Mononuclear cell (primary cell): ENCODE measurements around the gene YES1. TPM values are rescaled to one million over a fixed set of nuclear protein-coding genes. Genes with fewer than 3 reads are reported as not detected.
A peak's percentile ranks its signal among the peaks of the same experiment; 100 is the strongest.

Source experiments
- H3K27me3 ChIP-seq: 2 replicates; pipeline ENCODE4 v1.6.0; 2011; ENCODE audit warnings: low read length, control low read depth; ENCODE audit not compliant: insufficient read depth
- H3K4me1 ChIP-seq: 2 replicates; pipeline ENCODE4 v1.5.1; 2011; ENCODE audit warnings: mild to moderate bottlenecking, low read length, control low read depth; ENCODE audit not compliant: insufficient read depth
- H3K4me3 ChIP-seq: 2 replicates; pipeline ENCODE4 v1.5.1; 2011; ENCODE audit warnings: mild to moderate bottlenecking, low read length, moderate library complexity
- H3K9me3 ChIP-seq: 2 replicates; pipeline ENCODE4 v1.5.1; 2011; ENCODE audit warnings: low read depth, mild to moderate bottlenecking, control low read depth, low read length
- total RNA-seq: library from RNA; depleted of rRNA; stranded (reverse); fragments of >200 nt; gene quantifications from one replicate; pipeline ENCODE4 v1.2.3, GENCODE V29; 2012

YES1 gene
- 53.4 TPM for total RNA-seq

DNA sequence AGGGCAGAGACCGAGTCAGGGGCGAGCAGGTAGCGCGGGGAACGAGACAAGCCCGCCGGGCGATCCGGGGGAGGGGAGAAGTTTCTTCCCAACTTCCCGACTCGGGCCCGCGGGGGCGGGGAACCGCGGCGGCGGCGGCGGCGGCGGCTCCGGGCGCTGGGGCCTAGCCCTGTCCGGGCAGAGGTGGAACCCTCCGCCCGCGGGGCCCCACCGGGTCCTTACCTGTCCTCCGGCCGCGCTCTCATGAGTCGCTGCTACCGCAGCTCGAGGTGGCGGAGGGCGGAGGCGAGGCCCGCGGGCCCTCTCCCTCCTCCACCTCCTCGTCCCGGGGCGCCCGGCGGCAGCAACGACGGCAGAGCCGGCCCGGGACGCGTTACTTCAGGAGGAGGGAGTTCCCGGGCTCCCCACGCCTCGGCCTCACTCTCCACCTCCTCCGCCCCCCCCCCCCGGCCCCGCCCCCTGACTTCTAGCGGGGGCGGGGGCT lies at the start of gene YES1:
TSS of gene YES1 (minus strand) at position 351 of the 484 bp plus-strand sequence. CDS start 55,415 bp downstream, outside the sequence.
- H3K4me1 ChIP-seq: peaks cover 40% of the 10 kb centered on the region
- peak within 1 kb of the TSS; percentile 49 for H3K4me3 ChIP-seq
- no peaks in the 10 kb centered on the region for H3K9me3 ChIP-seq
- H3K27me3 ChIP-seq: peaks cover 84% of the 10 kb centered on the region

DNA sequence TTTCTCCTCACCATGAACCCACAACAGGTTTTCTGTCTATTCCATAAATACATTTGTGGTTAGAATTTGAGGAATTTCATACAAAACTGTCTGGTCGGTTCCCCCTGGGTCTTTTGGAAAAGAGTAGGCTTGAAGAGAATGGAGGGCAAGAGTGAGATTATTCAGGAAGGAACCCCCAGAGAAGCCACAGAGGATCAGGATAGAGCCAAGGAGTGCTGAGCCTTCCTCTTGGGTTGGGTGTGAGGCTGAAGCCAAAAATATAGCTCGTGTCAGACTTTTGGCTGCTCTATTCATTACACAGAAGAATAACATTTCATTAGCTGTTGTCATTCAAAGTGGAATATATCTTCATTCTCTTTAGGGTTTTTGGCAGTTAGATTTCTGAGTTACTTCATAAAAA lies 45.9 kb upstream of the YES1 start:
- H3K4me1 ChIP-seq: no peaks in the 10 kb centered on the region
- no peak overlapping the region for H3K4me3 ChIP-seq
- H3K9me3 ChIP-seq: no peaks in the 10 kb centered on the region
- peaks cover 4% of the 10 kb centered on the region for H3K27me3 ChIP-seq

DNA sequence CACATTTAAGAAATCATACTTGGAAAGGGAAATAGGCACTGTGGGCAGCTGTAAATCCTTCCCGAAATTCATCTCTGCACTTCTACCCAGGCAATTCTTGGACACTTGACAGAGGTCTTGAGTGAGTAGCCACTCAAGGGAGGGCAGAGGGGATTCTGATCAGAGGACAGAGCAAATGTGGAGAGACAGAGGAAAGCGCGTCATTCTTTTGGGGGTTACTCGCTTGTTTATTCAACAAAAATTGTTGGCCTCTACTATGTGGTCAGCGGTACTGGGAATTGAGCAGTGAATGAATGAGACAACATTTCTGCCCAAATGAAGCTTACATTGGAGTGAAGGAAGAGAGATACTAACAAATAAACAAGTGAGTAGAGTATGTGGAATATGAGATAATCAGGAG lies 41.4 kb upstream of the YES1 start:
- Histone ChIP-seq H3K4me1 (no peaks in the 10 kb centered on the region), H3K4me3 (no peak overlapping the region), H3K27me3 (no peaks in the 10 kb centered on the region), H3K9me3 (no peaks in the 10 kb centered on the region)

DNA sequence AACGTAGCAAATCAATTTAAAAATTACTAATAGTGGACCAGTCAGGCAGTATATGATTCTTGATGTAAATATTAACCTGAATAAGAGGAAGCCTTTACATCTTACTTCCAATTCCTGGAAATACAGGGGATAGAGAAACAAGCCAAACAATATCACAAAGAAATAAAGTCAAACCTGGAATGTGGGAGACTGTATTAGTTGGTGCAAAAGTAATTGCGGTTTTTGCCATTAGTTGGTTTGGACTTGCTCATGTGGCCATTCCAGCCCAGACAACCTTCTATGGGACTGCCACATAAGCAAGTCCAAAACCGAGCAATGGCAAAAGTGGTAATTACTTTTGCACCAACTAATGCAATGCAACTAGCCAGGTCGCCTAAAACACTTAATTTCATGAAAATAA lies 38.9 kb upstream of the YES1 start:
- no peak overlapping the region for H3K4me3 ChIP-seq
- H3K27me3 ChIP-seq: no peaks in the 10 kb centered on the region
- H3K4me1 ChIP-seq: no peaks in the 10 kb centered on the region
- H3K9me3 ChIP-seq: no peaks in the 10 kb centered on the region

DNA sequence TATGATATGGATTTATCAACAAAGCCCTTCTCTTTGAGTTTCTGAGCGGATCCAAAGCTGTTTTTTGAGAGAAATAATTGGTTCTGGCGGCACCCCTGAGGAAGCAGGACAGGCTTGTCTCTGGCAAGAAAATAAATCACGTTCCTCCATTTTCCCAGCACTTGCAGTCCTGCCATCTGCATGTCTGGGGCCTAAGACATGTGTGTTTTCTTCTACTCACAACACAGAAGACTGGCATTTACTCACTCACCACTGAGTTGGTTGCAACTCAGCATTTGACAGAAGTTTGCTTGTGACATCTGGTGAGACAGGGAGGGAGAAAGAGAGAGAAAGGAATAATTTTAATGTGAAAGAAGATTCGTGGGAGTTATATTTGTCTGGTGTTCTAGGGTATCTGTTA lies 37.0 kb upstream of the YES1 start:
- H3K4me3 ChIP-seq: no peak overlapping the region
- H3K9me3 ChIP-seq: no peaks in the 10 kb centered on the region
- H3K27me3 ChIP-seq: no peaks in the 10 kb centered on the region
- H3K4me1 ChIP-seq: peaks cover 9% of the 10 kb centered on the region

DNA sequence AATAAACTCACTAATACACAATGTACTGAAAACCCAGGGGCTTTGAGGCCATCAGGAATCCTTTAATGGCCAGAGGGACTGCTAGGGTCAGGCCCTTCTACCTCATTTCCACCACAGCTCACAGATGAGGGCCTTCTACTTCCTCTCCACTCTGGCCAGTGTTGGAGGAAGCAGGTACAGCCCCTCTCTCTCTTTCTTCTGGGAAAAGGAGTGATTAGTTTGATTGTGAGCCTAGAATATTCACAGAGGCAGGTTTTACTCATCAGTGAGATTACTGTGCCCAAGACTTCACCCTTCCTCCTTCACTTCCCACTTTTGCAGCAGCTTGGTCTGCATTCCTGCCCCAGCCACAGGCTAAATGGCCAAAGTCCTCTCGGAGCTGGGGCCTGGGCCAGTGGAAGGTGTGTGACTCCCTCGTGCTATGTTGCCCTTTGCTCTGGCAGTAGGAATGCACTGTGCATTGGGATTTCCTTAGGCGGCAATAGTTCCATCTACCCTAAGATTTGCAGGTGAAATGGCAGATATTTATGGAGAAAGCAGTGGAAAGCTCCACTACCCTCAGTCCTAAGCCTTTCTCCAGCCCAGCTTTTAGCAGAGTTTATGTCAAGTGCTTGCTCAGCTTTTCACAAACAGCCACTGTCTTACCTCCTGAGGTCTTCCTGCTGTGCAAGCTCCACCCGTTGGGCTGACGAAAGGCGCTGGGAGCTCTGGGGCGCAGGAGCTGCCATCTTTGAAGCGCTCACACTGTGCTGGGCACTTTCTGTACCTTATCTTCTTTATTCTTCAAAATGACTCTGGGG lies 36.2 kb upstream of the YES1 start:
- Histone ChIP-seq H3K4me3 (no peak overlapping the region), H3K9me3 (no peaks in the 10 kb centered on the region), H3K27me3 (no peaks in the 10 kb centered on the region), H3K4me1 (peaks cover 9% of the 10 kb centered on the region)

DNA sequence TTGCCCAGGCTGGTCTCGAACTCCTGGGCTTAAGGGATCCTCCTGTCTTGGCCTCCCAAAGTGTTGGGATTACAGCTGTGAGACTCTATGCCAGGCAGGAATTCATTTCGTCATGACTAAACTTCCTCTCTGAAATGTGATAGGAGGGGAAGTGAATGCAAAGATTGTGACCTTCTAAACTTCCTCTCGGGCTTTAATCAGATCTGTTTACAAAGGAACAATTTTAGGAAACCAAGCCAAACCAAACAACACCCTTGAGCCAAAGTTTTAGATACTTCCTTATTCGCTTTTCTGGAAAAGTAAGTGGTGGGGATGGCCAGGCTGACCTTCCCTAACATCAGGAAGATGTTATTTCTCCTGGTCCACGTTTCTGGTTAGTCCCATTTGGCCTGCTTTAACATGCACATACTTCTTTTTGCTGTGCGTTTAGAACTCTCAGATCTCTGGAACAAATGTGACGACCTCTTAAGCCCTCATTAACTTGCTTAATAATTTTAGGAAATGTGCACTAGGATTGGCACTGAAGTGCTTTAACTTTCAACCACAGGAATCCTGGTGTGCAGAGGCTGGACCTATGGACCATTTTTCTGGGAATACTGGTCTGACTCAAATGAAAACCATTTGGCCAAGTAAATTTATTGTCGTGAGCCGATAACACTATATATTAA lies 33.2 kb upstream of the YES1 start:
- no peaks in the 10 kb centered on the region for H3K9me3 ChIP-seq
- H3K4me3 ChIP-seq: no peak overlapping the region
- peaks cover 10% of the 10 kb centered on the region for H3K27me3 ChIP-seq
- peaks cover 9% of the 10 kb centered on the region for H3K4me1 ChIP-seq

DNA sequence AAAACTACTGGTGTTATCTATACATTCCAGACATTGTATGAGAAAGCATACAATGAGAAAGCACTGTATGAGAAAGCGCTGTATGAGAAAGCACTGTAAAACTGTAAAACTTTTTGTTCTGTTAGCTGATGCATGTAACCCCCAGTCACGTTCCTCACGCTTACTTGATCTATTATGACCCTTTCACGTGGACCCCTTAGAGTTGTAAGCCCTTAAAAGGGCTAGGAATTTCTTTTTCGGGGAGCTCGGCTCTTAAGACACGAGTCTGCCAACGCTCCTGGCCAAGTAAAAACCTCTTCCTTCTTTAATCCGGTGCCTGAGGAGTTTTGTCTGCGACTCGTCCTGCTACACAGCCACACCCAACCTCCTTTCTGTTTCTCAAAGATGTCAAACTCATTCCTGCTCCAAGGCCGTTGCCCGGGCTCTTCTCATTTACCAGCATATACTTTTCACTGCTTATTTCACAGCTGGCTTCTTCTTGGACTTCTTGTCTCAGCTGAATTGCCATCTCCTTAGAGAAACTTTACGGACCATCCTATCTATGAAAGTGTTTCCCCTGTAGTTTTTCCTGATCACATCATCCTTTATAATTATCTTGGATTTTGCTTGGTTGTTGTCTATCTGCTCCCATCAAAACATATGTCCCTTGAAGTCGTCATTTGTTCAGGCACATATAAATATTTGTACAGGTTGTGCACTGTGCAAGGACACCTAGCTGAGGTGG lies 29.8 kb upstream of the YES1 start:
- Histone ChIP-seq H3K4me1 (peaks cover 9% of the 10 kb centered on the region), H3K27me3 (peaks cover 22% of the 10 kb centered on the region), H3K9me3 (no peaks in the 10 kb centered on the region), H3K4me3 (no peak overlapping the region)

DNA sequence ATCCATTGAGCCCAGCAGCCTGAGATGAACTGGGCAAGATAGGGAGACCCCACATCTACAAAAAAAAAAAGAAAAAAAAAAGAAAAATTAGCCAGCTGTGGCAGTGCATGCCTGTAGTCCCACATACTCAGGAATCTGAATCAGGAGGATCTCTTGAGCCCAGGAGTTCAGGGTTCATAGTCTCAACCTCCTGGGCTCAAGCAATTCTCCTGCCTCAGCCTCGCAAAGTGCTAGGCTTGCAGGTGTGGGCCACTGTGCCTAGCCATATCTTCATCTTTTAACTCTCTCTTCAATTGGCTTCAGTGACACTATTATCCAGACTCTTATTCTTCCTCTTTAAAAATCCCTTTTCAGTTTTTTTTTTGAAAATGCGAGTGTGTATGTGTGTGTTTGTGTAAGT lies 28.5 kb upstream of the YES1 start:
- Histone ChIP-seq H3K4me1 (peaks cover 8% of the 10 kb centered on the region), H3K4me3 (no peak overlapping the region), H3K9me3 (no peaks in the 10 kb centered on the region), H3K27me3 (peaks cover 22% of the 10 kb centered on the region)

DNA sequence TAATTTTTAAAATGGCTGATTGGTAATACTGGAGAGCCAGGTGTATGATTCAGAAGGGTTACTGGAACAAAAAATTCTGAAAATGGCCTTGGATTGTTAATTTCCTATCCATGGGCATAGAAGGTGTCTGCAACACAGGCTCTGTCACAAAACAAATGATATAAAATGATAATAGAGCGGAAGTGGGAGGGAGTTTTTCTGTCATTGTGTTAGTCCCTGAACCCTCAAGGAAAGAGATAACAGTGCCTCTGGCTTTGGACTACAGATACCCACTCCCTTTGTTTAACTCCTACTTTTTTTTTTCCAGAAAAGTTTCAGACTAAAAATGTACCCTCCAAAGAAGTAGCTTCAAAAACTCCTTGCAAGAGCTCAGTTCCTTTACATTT lies 28.0 kb upstream of the YES1 start:
- Histone ChIP-seq H3K4me1 (peaks cover 3% of the 10 kb centered on the region), H3K9me3 (no peaks in the 10 kb centered on the region), H3K27me3 (peaks cover 22% of the 10 kb centered on the region), H3K4me3 (no peak overlapping the region)

DNA sequence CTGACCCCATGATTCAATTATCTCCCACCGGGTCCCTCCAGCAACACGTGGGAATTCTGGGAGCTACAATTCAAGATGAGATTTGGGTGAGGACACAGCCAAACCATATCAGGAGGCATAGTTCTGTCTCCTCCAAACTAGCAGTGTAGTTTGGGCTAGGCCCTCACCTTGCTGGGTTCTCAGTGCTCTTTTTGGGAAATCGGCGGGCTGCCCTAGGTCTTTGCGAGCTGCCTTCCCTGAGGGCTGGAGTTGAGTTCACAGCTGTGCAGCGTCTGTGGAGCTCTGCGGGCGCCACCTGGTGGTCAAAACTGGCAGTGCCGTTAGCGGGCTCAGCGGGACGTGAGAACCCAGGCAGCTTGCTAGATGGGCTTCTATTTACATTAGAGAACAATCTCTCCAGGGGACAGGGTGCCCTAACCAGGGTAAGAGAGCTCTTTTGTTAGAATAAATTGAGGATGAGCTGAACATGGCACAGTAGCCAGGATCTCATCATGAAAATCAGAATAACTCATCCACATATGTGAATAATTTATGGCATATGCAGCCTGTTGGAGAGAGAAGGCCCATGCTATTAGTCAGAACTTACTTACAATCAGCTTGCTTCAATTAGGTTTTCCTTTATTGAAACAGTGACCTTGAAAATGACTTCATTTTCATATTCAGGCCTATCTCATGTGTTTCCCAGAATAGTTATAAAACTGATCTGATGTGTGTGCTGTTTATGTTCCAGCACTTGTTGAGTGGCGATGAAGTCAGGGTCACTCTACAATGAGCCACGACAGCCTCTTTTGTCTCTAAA lies 27.4 kb upstream of the YES1 start:
- peaks cover 22% of the 10 kb centered on the region for H3K27me3 ChIP-seq
- H3K4me1 ChIP-seq: no peaks in the 10 kb centered on the region
- H3K9me3 ChIP-seq: no peaks in the 10 kb centered on the region
- H3K4me3 ChIP-seq: no peak overlapping the region

DNA sequence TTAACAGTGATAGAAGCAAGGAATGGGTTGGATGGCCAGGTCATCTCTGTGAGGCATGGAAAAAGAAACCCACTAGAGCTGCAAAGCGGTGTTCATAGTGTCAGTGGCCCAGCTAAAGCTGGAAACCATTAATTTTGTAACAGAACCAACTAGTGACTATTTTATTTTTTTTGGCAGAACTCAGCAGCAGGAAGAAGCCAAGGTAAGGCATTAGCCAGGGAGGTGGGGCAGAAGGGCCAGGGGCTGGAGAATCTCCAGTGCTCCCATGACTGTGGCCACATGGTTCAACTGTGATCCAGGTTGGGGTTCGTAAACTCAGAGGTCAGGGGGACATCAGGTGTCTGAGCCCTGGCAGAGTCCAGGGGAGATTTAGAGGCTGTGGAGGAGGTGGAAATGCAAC lies 25.9 kb upstream of the YES1 start:
- Histone ChIP-seq H3K4me3 (no peak overlapping the region), H3K9me3 (no peaks in the 10 kb centered on the region), H3K27me3 (peaks cover 35% of the 10 kb centered on the region), H3K4me1 (no peaks in the 10 kb centered on the region)

DNA sequence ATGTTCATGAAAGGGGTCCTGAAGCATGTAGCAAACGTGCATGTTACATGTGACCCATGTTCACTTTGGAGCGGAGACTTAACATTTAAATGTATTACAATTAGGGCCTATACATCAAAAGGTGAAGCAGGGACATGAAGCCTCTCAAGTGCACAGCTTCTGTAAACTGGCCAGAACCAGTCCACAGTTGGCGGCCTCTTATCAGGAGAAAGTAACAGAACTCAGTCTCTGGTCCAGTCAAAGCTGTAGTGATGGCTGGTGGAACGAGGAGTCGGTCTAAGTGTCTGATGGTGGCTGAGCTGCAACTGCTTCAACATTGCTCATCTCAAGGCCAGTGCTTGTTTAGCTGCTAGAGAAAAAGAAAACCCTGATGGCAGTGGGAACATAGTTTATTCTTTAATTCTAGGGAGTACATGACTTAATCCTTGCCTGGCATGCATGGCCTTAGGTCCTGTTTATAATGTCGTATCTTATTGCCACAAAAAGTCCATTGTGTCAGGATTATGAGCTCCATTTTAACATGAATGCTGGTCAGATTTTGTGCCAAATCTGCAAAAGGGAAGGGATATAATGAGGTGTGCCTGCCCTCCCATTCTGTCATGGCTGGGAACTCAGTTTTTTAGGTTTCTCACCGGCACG lies 22.2 kb upstream of the YES1 start:
- H3K4me3 ChIP-seq: no peak overlapping the region
- no peaks in the 10 kb centered on the region for H3K9me3 ChIP-seq
- H3K4me1 ChIP-seq: peaks cover 13% of the 10 kb centered on the region
- peaks cover 32% of the 10 kb centered on the region for H3K27me3 ChIP-seq

DNA sequence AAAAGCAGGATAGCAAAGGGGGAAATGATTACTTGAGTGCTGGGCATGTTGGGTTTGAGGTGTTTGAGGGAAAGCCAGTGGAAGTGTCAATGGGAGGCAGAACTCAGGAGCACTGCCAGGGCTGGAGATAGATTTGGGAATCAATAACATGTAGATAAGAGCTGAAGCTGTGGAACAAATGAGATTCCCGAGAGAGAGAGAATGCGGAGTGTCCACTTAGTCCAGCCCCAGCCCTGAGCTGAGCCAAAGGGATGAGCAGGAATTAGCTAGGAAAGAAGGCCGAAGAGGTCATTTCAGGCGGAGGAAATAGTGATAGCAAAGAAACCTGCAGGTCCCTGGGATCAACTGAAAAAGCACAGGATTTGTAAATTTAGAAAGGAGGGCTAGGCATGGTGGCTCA lies 21.2 kb upstream of the YES1 start:
- Histone ChIP-seq H3K4me1 (peaks cover 13% of the 10 kb centered on the region), H3K27me3 (peaks cover 32% of the 10 kb centered on the region), H3K4me3 (no peak overlapping the region), H3K9me3 (no peaks in the 10 kb centered on the region)
